Mesendoderm (in vitro differentiated cells): ENCODE data around the gene FAM90A1.
"Not testable (repeated sequence)": the region's sequence is repeated elsewhere in the genome, so short reads cannot be mapped to it uniquely, and the experiment has no call there.

Experiments used
- DNase-seq: peaks from one replicate; pipeline ENCODE4 v3.0.0; 2013
- H2AK5ac ChIP-seq: 2 replicates; pipeline ENCODE4 v1.6.1; 2013; ENCODE audit warnings: low read length, inconsistent platforms
- H2BK120ac ChIP-seq: 2 replicates; pipeline ENCODE4 v1.6.1; 2013; ENCODE audit warnings: low read depth, mild to moderate bottlenecking, low read length, moderate library complexity, mixed read lengths
- H2BK15ac ChIP-seq: replicated peaks from 2 replicates; pipeline ENCODE4 v1.6.1; 2013; ENCODE audit warnings: low read depth, mild to moderate bottlenecking, moderate library complexity
- H2BK5ac ChIP-seq: 2 replicates; pipeline ENCODE4 v1.6.1; 2013; ENCODE audit warnings: low read length, inconsistent platforms
- H3K18ac ChIP-seq: 2 replicates; pipeline ENCODE4 v1.6.1; 2013; ENCODE audit warnings: mild to moderate bottlenecking, low read length, mixed read lengths
- H3K23ac ChIP-seq: one replicate; pipeline ENCODE4 v1.6.1; 2013; ENCODE audit warnings: low read length
- H3K27ac ChIP-seq: 2 replicates; pipeline ENCODE4 v1.5.1; 2013; ENCODE audit warnings: low read depth, mild to moderate bottlenecking, inconsistent platforms, low read length, moderate library complexity
- H3K27me3 ChIP-seq: 2 replicates; pipeline ENCODE4 v1.6.1; 2013; ENCODE audit warnings: low read length, control low read depth, mild to moderate bottlenecking, inconsistent platforms; ENCODE audit not compliant: insufficient read depth, poor library complexity
- H3K36me3 ChIP-seq: 2 replicates; pipeline ENCODE4 v1.6.1; 2013; ENCODE audit warnings: low read length, inconsistent platforms; ENCODE audit not compliant: control insufficient read depth, insufficient read depth
- H3K4ac ChIP-seq: one replicate; pipeline ENCODE4 v1.6.1; 2013; ENCODE audit warnings: low read depth, mild to moderate bottlenecking, low read length, moderate library complexity
- H3K4me1 ChIP-seq: 2 replicates; pipeline ENCODE4 v1.6.1; 2013; ENCODE audit warnings: low read depth, low read length, inconsistent platforms; ENCODE audit not compliant: control insufficient read depth
- H3K4me2 ChIP-seq: 2 replicates; pipeline ENCODE4 v1.6.1; 2013; ENCODE audit warnings: low read length
- H3K4me3 ChIP-seq: 2 replicates; pipeline ENCODE4 v1.5.1; 2013; ENCODE audit warnings: mild to moderate bottlenecking, low read length
- H3K56ac ChIP-seq: one replicate; pipeline ENCODE4 v1.6.1; 2013; ENCODE audit warnings: low read length
- H3K79me1 ChIP-seq: 2 replicates; pipeline ENCODE4 v1.6.1; 2013; ENCODE audit warnings: low read length, inconsistent platforms
- H3K79me2 ChIP-seq: 2 replicates; pipeline ENCODE4 v1.6.1; 2013; ENCODE audit warnings: mild to moderate bottlenecking, low read length; ENCODE audit not compliant: control insufficient read depth, insufficient read depth
- H3K9ac ChIP-seq: 2 replicates; pipeline ENCODE4 v1.6.1; 2013; ENCODE audit warnings: low read length, inconsistent platforms
- H4K5ac ChIP-seq: one replicate; pipeline ENCODE4 v1.6.1; 2013; ENCODE audit warnings: low read length
- H4K8ac ChIP-seq: one replicate; pipeline ENCODE4 v1.6.1; 2013; ENCODE audit warnings: low read depth, mild to moderate bottlenecking, control low read depth, low read length, moderate library complexity
- WGBS: extraction: QIAGEN DNeasy Blood & Tissue Kit; methylation state at CpG from one replicate; pipeline ENCODE4 v1.1.7; 2013; ENCODE audit warnings: low lambda C conversion rate, missing lambda C conversion rate; ENCODE audit not compliant: insufficient coverage; ENCODE audit errors: extremely low coverage; 5-methylcytosine and 5-hydroxymethylcytosine counted together

Gene FAM90A1

GRCh38 chr12:8223646-8224045 lies 3.8 kb downstream of the FAM90A1 start:
- not testable (repeated sequence) for H3K36me3 ChIP-seq, H3K79me2 ChIP-seq, H2BK15ac ChIP-seq, H3K18ac ChIP-seq, H4K5ac ChIP-seq, H3K23ac ChIP-seq, H3K9ac ChIP-seq, DNase-seq, H4K8ac ChIP-seq, H3K79me1 ChIP-seq, H3K4me1 ChIP-seq, H2BK5ac ChIP-seq, H3K27ac ChIP-seq, H2BK120ac ChIP-seq, H2AK5ac ChIP-seq, H3K4me2 ChIP-seq, H3K4ac ChIP-seq, H3K56ac ChIP-seq, H3K4me3 ChIP-seq, H3K27me3 ChIP-seq
- WGBS: no CpG with 5 or more reads among the region's 13 CpGs

GRCh38 chr12:8222303-8222702 lies 5.1 kb downstream of the FAM90A1 start:
- DNase-seq, H4K8ac ChIP-seq, H2BK5ac ChIP-seq, H3K79me2 ChIP-seq, H3K79me1 ChIP-seq, H3K4me2 ChIP-seq, H2BK120ac ChIP-seq, H2AK5ac ChIP-seq, H3K23ac ChIP-seq, H3K4me1 ChIP-seq, H3K36me3 ChIP-seq, H3K4me3 ChIP-seq, H3K27ac ChIP-seq, H3K9ac ChIP-seq, H3K56ac ChIP-seq, H4K5ac ChIP-seq, H3K4ac ChIP-seq, H3K18ac ChIP-seq, H3K27me3 ChIP-seq, H2BK15ac ChIP-seq: not testable (repeated sequence)
- no CpG with 5 or more reads among the region's 16 CpGs for WGBS

GRCh38 chr12:8221844-8222243 lies 5.6 kb downstream of the FAM90A1 start:
- WGBS: no CpG with 5 or more reads among the region's 21 CpGs
- not testable (repeated sequence) for H3K79me2 ChIP-seq, H3K27me3 ChIP-seq, H2BK5ac ChIP-seq, H3K79me1 ChIP-seq, H3K4me3 ChIP-seq, H3K4me2 ChIP-seq, H3K4me1 ChIP-seq, H2BK120ac ChIP-seq, H4K5ac ChIP-seq, H3K4ac ChIP-seq, H3K9ac ChIP-seq, H3K18ac ChIP-seq, H3K56ac ChIP-seq, DNase-seq, H3K27ac ChIP-seq, H2BK15ac ChIP-seq, H3K36me3 ChIP-seq, H3K23ac ChIP-seq, H2AK5ac ChIP-seq, H4K8ac ChIP-seq

GRCh38 chr12:8221375-8221774 lies 6.0 kb downstream of the FAM90A1 start:
- H3K27me3 ChIP-seq, H3K79me1 ChIP-seq, H2BK15ac ChIP-seq, DNase-seq, H2BK5ac ChIP-seq, H3K79me2 ChIP-seq, H2BK120ac ChIP-seq, H3K36me3 ChIP-seq, H3K23ac ChIP-seq, H3K18ac ChIP-seq, H3K4me3 ChIP-seq, H3K27ac ChIP-seq, H3K4me2 ChIP-seq, H3K4ac ChIP-seq, H3K56ac ChIP-seq, H3K4me1 ChIP-seq, H3K9ac ChIP-seq, H2AK5ac ChIP-seq, H4K5ac ChIP-seq, H4K8ac ChIP-seq: not testable (repeated sequence)
- no CpG with 5 or more reads among the region's 21 CpGs for WGBS

- not testable (repeated sequence) for H3K79me2 ChIP-seq, H3K79me1 ChIP-seq, H3K56ac ChIP-seq, H3K4me1 ChIP-seq, H3K18ac ChIP-seq, H2BK5ac ChIP-seq, H3K36me3 ChIP-seq, H2AK5ac ChIP-seq, H4K8ac ChIP-seq, H4K5ac ChIP-seq, H3K27me3 ChIP-seq, H3K4me3 ChIP-seq, H2BK15ac ChIP-seq, H3K23ac ChIP-seq, H3K4ac ChIP-seq, H2BK120ac ChIP-seq, H3K9ac ChIP-seq, H3K27ac ChIP-seq, DNase-seq, H3K4me2 ChIP-seq
- WGBS: no CpG with 5 or more reads among the region's 26 CpGs
Observed at GRCh38 chr12:8218711-8219382, 8.6 kb downstream of the FAM90A1 start.

- not testable (repeated sequence) for H2BK120ac ChIP-seq, H2AK5ac ChIP-seq, H3K4me2 ChIP-seq, H3K79me1 ChIP-seq, H3K36me3 ChIP-seq, H3K27me3 ChIP-seq, H3K56ac ChIP-seq, H4K8ac ChIP-seq, H3K18ac ChIP-seq, H3K9ac ChIP-seq, H4K5ac ChIP-seq, H3K23ac ChIP-seq, H3K4me3 ChIP-seq, H2BK15ac ChIP-seq, H3K79me2 ChIP-seq, H3K4me1 ChIP-seq, H2BK5ac ChIP-seq, H3K4ac ChIP-seq, H3K27ac ChIP-seq
- no CpG with 5 or more reads among the region's 1 CpG for WGBS
- peak; percentile 16 for DNase-seq
Observed at GRCh38 chr12:8197685-8198308, 29.6 kb downstream of the FAM90A1 start.
